ENCODE results near the gene SLC8A2. TPM values are rescaled to one million over a fixed set of nuclear protein-coding genes. Genes with fewer than 3 reads are reported as not detected.

The SLC8A2 gene
- total and polyA plus RNA-seq, 2 of the 4 experiments (the other 2 are of a cell fraction) = 0.05 TPM; not detected in 1

DNA sequence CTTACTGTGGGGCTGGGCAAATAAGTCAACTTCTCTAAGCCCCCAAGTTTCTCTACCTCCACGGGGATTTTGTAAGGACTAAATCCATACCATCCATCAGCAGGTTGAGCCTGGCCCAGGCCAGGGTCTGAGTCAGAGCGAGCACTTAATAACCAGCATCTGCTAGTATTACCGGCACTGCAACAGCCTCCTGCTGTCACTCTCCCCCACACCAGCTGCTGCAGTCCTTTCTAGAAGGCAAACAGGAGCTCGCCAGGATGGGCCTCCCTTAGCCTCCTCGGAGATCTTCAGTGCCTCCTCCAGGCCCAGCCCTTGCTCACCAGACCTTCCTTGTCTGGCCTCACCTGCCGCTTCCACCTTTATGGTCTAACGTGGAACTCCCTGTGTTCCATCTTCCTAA lies 40.0 kb upstream of the SLC8A2 start:
- Histone ChIP-seq H4K20me1 (ENCODE audit: insufficient read depth, low read length) (peaks cover 67% of the 10 kb centered on the region), H3K27ac (ENCODE audit: insufficient read depth, low read length) (peak overlapping the region; percentile 57; the same call in 1 of the 2 replicates), H3K9me3 (ENCODE audit: control insufficient read depth, insufficient read depth, low read length) (no peaks in the 10 kb centered on the region), H4K8ac (ENCODE audit: low read depth in 2 of 2, low read length in 2 of 2) (no peak overlapping the region), H3K4ac (ENCODE audit: low read depth, low read length) (no peak overlapping the region), H2BK20ac (ENCODE audit: low read depth, low read length) (no peak overlapping the region), H4K91ac (ENCODE audit: insufficient read depth, low read depth, low read length) (no peak overlapping the region), H3K36me3 (ENCODE audit: control insufficient read depth, insufficient read depth, low read length) (no peaks in the 10 kb centered on the region; the same call in 1 of the 2 replicates), H4K5ac (ENCODE audit: low read depth, low read length) (no peak overlapping the region), H2AK9ac (replicated peaks; ENCODE audit: low read depth, low read length, poor library complexity) (peak overlapping the region; percentile 50), H3K56ac (ENCODE audit: extremely low read depth, insufficient read depth, low read length) (no peak overlapping the region), H3K4me3 (ENCODE audit: insufficient read depth, low read depth, low read length) (no peak overlapping the region), H3K79me1 (ENCODE audit: low read depth in 1 of 2, low read length in 2 of 2) (peaks cover 37 to 85% of the 10 kb centered on the region in 2 experiments), H3K14ac (replicated peaks; ENCODE audit: low read depth, low read length) (no peak overlapping the region), H2BK120ac (ENCODE audit: low read depth, low read length) (no peak overlapping the region), H3K27me3 (ENCODE audit: control insufficient read depth, insufficient read depth, low read length) (no peaks in the 10 kb centered on the region), H3K4me1 (ENCODE audit: control insufficient read depth, insufficient read depth, low read length) (peaks cover 18% of the 10 kb centered on the region), H3K4me2 (ENCODE audit: low read depth, low read length) (peak overlapping the region; percentile 77; the same call in 1 of the 2 replicates), H2AFZ (replicated peaks; ENCODE audit: low read length, poor library complexity) (no peak overlapping the region), H3K9ac (ENCODE audit: low read depth, low read length) (no peak overlapping the region), H3K23ac (ENCODE audit: low read depth, low read length) (0 out of 2 replicates have a peak overlapping the region, but pooled peaks have one; percentile 28), H3K9me1 (ENCODE audit: insufficient read depth, low read length) (peaks cover 25% of the 10 kb centered on the region), H3K18ac (ENCODE audit: low read depth, low read length) (no peak overlapping the region), H2BK5ac (ENCODE audit: low read depth, low read length, poor library complexity, severe bottlenecking) (no peak overlapping the region), H2BK15ac (ENCODE audit: low read depth, low read length) (no peak overlapping the region), H2AK5ac (ENCODE audit: low read depth, low read length) (no peak overlapping the region)
- TF ChIP-seq, protein P1, sequence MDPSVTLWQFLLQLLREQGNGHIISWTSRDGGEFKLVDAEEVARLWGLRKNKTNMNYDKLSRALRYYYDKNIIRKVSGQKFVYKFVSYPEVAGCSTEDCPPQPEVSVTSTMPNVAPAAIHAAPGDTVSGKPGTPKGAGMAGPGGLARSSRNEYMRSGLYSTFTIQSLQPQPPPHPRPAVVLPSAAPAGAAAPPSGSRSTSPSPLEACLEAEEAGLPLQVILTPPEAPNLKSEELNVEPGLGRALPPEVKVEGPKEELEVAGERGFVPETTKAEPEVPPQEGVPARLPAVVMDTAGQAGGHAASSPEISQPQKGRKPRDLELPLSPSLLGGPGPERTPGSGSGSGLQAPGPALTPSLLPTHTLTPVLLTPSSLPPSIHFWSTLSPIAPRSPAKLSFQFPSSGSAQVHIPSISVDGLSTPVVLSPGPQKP (IDR thresholded peaks at IDR 0.05; ENCODE audit: borderline replicate concordance, low read depth, low read length) = no peak
- TF ChIP-seq CHD1 (IDR thresholded peaks at IDR 0.05; ENCODE audit: low read depth, low read length) (no peak), RFX5 (IDR thresholded peaks at IDR 0.05; ENCODE audit: low read depth, low read length) (no peak), MAFK (IDR thresholded peaks at IDR 0.05; ENCODE audit: low read depth, low read length) (no peak), NFE2L2 (IDR thresholded peaks at IDR 0.05; ENCODE audit: low read depth, low read length) (no peak), RCOR1 (IDR thresholded peaks at IDR 0.05; ENCODE audit: insufficient replicate concordance, low read length) (no peak), CEBPB (IDR thresholded peaks at IDR 0.05; ENCODE audit: low read depth, low read length) (no peak), MXI1 (IDR thresholded peaks at IDR 0.05; ENCODE audit: borderline replicate concordance, low read depth, low read length) (no peak)
- TF ChIP-seq, protein P2, sequence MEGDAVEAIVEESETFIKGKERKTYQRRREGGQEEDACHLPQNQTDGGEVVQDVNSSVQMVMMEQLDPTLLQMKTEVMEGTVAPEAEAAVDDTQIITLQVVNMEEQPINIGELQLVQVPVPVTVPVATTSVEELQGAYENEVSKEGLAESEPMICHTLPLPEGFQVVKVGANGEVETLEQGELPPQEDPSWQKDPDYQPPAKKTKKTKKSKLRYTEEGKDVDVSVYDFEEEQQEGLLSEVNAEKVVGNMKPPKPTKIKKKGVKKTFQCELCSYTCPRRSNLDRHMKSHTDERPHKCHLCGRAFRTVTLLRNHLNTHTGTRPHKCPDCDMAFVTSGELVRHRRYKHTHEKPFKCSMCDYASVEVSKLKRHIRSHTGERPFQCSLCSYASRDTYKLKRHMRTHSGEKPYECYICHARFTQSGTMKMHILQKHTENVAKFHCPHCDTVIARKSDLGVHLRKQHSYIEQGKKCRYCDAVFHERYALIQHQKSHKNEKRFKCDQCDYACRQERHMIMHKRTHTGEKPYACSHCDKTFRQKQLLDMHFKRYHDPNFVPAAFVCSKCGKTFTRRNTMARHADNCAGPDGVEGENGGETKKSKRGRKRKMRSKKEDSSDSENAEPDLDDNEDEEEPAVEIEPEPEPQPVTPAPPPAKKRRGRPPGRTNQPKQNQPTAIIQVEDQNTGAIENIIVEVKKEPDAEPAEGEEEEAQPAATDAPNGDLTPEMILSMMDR (conservative IDR thresholded peaks at IDR 0.05; ENCODE audit: low read depth, low read length) = no peak
- ChIA-PET CTCF (no interaction called here), POLR2A (ENCODE audit: unreplicated experiment) (interaction anchor here (1.0 kb wide), 1 partner anchor 11 kb away, joined by 3 read pairs; no protein-coding TSS in a partner anchor)
- dilution Hi-C loops (cut with HindIII; ENCODE audit: low sequenced_read_pairs, unreplicated experiment) = no loop called here
- no TSS peak for BruUV-seq (replicated peaks)
- intact Hi-C loops (cut with micrococcal nuclease) = loop anchor here (10.0 kb wide), 1 partner anchor 153 kb away; no protein-coding TSS in a partner anchor
- in situ Hi-C loops (cut with MboI; ENCODE audit: low sequenced_read_pairs) = no loop called here
- DNase-seq (peak; percentile 61), ATAC-seq (ENCODE audit: low read depth) (no peak)
- 61% methylated on average over 2 of the region's 7 CpGs; no CpG with 5 or more reads in 1 of the 2 experiments for whole genome bisulfite sequencing, 2 experiments (ENCODE audit: extremely low coverage in 2 of 2, insufficient read length in 1 of 2)

Measured in IMR-90 (cell line).